CD4-positive, alpha-beta T cell treated with Interleukin-1 beta for 1 hour (primary cell): Measurements from ENCODE around the gene TAAR8.
"Not testable (repeated sequence)": the region's sequence is repeated elsewhere in the genome, so short reads cannot be mapped to it uniquely, and the experiment has no call there.

Source experiments
- DNase-seq, 2 donors: peaks; one replicate each; pipeline ENCODE4 v3.0.0-alpha.2; 2020 to 2022

The TAAR8 gene

DNA sequence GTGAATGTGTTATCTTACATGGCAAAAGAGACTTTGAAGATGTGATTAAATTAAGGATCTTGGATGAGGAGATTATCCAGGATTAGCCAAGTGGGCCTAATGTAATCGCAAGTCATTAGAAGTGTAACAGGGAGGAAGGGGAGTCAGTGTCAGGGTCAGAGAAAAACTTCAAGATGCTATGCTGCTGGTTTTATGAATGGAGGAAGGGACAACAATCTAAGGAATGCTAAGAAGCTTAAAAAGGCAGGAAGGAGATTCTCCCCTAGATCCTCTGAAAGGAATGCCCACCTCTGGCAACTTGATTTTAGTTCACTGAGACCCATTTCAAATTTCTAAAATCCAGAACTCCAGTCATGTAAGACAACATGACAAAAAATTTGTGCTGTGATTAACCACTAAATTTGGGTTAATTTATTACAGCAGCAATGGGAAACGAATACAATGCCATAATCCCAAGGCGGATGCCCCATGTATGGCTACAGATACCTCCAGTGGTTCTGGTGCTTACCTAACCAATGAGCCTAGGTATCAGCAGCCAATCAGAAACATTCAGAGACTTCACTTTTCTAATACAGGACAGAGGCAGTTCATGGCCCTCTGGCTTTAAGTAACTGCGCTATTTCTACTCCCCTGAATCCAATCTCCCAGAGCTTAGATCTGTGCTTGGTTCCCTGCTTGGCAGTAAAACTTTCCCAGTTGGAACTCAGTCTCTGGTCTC is 3.6 kb upstream of the TAAR8 start:
- DNase-seq: no peak

GRCh38 chr6:132551214-132551613 is 1.3 kb upstream of the TAAR8 start:
- no peak for DNase-seq

DNA sequence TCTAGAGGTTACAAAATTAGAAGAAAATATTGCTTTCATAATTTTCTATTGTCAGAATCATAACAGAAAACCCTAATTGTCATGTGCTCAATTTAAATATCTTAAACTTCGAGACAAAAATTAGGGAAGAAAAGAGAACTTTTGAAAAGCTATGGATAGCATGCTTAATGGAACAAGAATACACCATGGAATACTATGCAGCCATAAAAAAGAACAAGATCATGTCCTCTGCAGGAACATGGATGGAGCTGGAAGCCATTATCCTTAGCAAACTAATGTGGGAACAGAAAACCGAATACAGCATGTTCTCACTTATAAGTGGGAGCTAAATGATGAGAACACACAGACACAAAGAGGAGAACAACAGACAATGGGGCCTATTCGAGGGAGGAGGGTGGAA is 7.6 kb downstream of the TAAR8 start:
- not testable (repeated sequence) for DNase-seq

- DNase-seq: no peak
Observed at GRCh38 chr6:132566404-132566803, 13.9 kb downstream of the TAAR8 start.

DNA sequence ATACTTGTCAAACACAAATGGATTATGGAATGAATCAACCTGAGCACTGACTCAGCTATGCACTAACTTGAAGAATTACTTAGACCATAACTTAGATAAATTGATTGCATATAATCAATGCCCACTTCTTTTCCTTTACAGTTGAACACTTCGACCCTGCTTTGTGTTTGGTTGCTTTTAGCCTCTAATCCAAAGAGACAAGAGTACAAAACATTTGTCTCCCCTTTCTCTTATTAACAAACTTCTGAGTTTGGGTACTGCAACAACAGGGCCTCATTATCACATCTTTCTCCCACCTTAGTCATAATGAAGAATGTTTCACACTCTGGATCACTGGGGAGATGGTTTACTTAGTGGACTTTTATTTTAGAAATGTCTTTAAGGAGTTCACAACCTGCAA is 15.1 kb downstream of the TAAR8 start:
- DNase-seq: no peak

- DNase-seq: no peak
Observed at GRCh38 chr6:132568611-132569010, 16.1 kb downstream of the TAAR8 start.

GRCh38 chr6:132569170-132569569 is 16.7 kb downstream of the TAAR8 start:
- no peak for DNase-seq

GRCh38 chr6:132570221-132570777 is 17.8 kb downstream of the TAAR8 start, which contains the start of gene TAAR6:
TSS of gene TAAR6 (plus strand) at chr6:132570322. CDS start at chr6:132570322, 0 bp downstream.
- DNase-seq: no peak

GRCh38 chr6:132571774-132572173 is 19.3 kb downstream of the TAAR8 start:
- DNase-seq: no peak

DNA sequence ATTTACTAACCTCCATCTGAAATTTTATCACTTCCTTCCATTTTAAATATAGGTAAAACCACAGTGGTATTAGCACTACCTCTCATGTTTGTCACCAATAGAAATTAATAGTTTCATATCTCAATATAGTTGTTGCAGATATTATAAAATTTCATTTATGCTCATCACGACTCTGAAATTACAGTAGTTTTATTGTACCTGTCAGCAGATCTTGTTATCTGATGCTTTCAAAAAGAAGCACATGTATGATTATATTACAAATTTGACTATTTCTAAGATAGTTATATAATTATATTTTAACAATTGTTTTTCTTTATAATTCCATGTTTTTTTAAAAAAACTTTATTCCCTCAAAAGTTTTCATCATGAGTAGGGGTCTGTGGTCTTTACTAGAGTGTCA is 32.2 kb downstream of the TAAR8 start:
- DNase-seq: no peak

DNA sequence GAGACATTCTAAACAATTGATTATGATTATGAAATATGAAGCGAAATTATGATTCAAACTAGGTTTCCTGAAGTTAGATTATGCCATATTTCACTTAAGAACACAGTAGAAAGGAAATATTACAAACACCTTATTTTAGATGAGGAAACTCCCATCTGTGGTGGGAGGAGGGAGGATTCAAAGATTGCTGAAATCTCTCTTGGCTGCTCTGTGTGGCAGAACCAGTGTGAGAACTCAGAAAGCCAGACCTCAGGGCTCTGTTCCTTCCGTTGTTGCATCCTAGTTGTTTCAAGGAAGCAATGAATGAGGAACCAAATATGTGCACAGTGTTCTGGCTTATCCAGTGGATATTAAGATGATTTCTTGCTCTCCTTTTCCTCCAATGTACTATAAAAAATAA is 35.0 kb downstream of the TAAR8 start:
- DNase-seq: peak in 1 of 2 donors; percentile 1

DNA sequence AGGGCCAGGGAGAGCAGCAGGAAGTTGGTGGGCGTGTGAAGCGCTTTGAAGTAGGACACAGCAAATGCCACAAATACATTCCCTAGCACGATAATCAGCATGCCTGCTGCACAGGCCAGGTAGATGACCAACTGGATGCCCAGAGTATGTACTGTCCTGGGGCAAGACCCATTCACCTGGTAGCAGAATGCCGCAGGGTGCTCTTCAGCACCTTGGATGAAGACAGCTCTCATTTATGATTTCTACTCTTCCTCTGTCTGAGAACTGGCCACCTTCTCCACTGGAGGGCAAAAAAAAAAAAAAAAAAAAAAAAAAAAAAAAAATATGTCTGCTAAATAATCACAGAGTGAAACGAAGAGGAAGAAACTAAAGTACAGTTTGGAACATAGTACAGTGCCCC is 37.0 kb downstream of the TAAR8 start, which contains the start of gene TAAR5:
TAAR5 (minus strand) TSS at position 288 of the 400 bp plus-strand sequence; CDS start at position 233, 55 bp downstream.
- no peak for DNase-seq

GRCh38 chr6:132590362-132590761 is 37.9 kb downstream of the TAAR8 start:
- no peak for DNase-seq

DNA sequence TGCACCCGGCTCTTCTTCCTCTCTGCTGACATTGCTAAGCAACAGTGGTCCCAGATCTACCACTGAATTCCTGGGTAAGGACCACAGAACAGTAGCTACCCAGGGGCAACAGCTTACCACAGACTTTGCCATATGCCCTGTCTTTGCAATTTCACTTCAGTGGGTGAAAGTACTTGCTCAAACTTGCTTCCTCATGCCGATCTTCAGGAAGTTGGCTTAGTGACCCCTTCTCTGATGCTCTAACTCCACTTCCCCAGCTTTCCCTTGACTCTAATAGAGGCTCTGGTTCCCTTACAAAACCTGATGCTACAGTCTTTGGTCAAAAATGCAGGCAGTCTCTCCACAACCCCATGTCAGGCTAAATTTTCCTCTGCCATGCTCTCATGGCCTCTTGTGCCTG is 40.4 kb downstream of the TAAR8 start:
- DNase-seq: no peak

GRCh38 chr6:132596201-132596600 is 43.7 kb downstream of the TAAR8 start:
- DNase-seq: no peak

DNA sequence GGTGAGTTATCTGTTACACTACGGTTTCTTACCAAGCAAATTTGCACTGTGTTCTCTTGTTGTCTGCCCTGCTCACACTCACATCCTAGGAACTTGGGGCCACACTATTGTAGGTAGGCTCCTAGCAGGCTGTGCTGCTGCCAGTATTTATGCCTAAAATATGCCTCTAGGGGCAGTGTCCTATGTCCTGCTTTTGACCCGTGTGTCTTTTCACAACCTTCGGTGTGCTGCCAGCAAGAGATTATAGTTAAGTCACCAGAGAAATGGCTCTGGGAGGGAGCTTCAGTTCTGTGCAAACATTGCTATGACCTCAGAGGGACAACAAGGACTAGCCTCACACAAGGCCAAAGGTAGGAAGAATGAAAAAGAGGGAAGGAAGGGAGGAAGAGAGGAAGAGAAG is 46.0 kb downstream of the TAAR8 start:
- DNase-seq: no peak

- not testable (repeated sequence) for DNase-seq
Observed at GRCh38 chr6:132600900-132601299, 48.4 kb downstream of the TAAR8 start.
